ENCODE data around the gene POU4F1.

The POU4F1 gene

GRCh38 chr13:78589206-78589605 is 14.1 kb downstream of the POU4F1 start:
- H3K4me3 ChIP-seq (ENCODE audit: low read depth, low read length): no peak overlapping the region
- TF ChIP-seq CTCF (IDR thresholded peaks at IDR 0.05; ENCODE audit: low read depth, low read length): no peak
- no peaks in the 10 kb centered on the region for H3K9me3 ChIP-seq (ENCODE audit: severe bottlenecking)
- H3K36me3 ChIP-seq: no peaks in the 10 kb centered on the region
- no peak overlapping the region for H3K27ac ChIP-seq
- no peaks in the 10 kb centered on the region for H3K27me3 ChIP-seq (ENCODE audit: insufficient read depth, low read depth, severe bottlenecking)
- no peak for DNase-seq

GRCh38 chr13:78587395-78587794 is 16.0 kb downstream of the POU4F1 start:
- H3K36me3 ChIP-seq: no peaks in the 10 kb centered on the region
- DNase-seq: no peak
- no peak for TF ChIP-seq CTCF (IDR thresholded peaks at IDR 0.05; ENCODE audit: low read depth, low read length)
- no peak overlapping the region for H3K4me3 ChIP-seq (ENCODE audit: low read depth, low read length)
- H3K27me3 ChIP-seq (ENCODE audit: insufficient read depth, low read depth, severe bottlenecking): no peaks in the 10 kb centered on the region
- H3K9me3 ChIP-seq (ENCODE audit: severe bottlenecking): no peaks in the 10 kb centered on the region
- no peak overlapping the region for H3K27ac ChIP-seq

- TF ChIP-seq CTCF (IDR thresholded peaks at IDR 0.05; ENCODE audit: low read depth, low read length): 0 out of 2 replicates have a peak, but pooled peaks have one; percentile 18
- Histone ChIP-seq H3K9me3 (ENCODE audit: severe bottlenecking) (no peaks in the 10 kb centered on the region), H3K27ac (no peak overlapping the region), H3K27me3 (ENCODE audit: insufficient read depth, low read depth, severe bottlenecking) (no peaks in the 10 kb centered on the region), H3K4me3 (ENCODE audit: low read depth, low read length) (no peak overlapping the region), H3K36me3 (no peaks in the 10 kb centered on the region)
- DNase-seq: no peak
These were observed 16.6 kb downstream of the POU4F1 start for GRCh38 chr13:78586706-78587105.

- H3K27ac ChIP-seq: no peak overlapping the region
- H3K9me3 ChIP-seq (ENCODE audit: severe bottlenecking): no peaks in the 10 kb centered on the region
- DNase-seq: no peak
- TF ChIP-seq CTCF (IDR thresholded peaks at IDR 0.05; ENCODE audit: low read depth, low read length): no peak
- H3K36me3 ChIP-seq: no peaks in the 10 kb centered on the region
- H3K27me3 ChIP-seq (ENCODE audit: insufficient read depth, low read depth, severe bottlenecking): no peaks in the 10 kb centered on the region
- no peak overlapping the region for H3K4me3 ChIP-seq (ENCODE audit: low read depth, low read length)
These were observed 27.1 kb downstream of the POU4F1 start for GRCh38 chr13:78576261-78576660.

GRCh38 chr13:78572459-78572858 is 30.9 kb downstream of the POU4F1 start:
- no peak overlapping the region for H3K4me3 ChIP-seq (ENCODE audit: low read depth, low read length)
- DNase-seq: no peak
- H3K27ac ChIP-seq: no peak overlapping the region
- no peaks in the 10 kb centered on the region for H3K27me3 ChIP-seq (ENCODE audit: insufficient read depth, low read depth, severe bottlenecking)
- TF ChIP-seq CTCF (IDR thresholded peaks at IDR 0.05; ENCODE audit: low read depth, low read length): no peak
- H3K9me3 ChIP-seq (ENCODE audit: severe bottlenecking): no peaks in the 10 kb centered on the region
- H3K36me3 ChIP-seq: no peaks in the 10 kb centered on the region

- H3K27ac ChIP-seq: no peak overlapping the region
- H3K4me3 ChIP-seq (ENCODE audit: low read depth, low read length): no peak overlapping the region
- H3K27me3 ChIP-seq (ENCODE audit: insufficient read depth, low read depth, severe bottlenecking): no peaks in the 10 kb centered on the region
- H3K9me3 ChIP-seq (ENCODE audit: severe bottlenecking): no peaks in the 10 kb centered on the region
- no peak for TF ChIP-seq CTCF (IDR thresholded peaks at IDR 0.05; ENCODE audit: low read depth, low read length)
- DNase-seq: no peak
- H3K36me3 ChIP-seq: no peaks in the 10 kb centered on the region
These were observed 34.3 kb downstream of the POU4F1 start for GRCh38 chr13:78569029-78569428.

Data from WERI-Rb-1 (cell line).